WTC11 (cell line): ENCODE measurements around the gene ACHE. TPM values are rescaled to one million over a fixed set of nuclear protein-coding genes. Genes with fewer than 3 reads are reported as not detected.

Experiments used
- ATAC-seq: fragments of 200-7000 bp; cut with Tn5 transposase; 2 replicates; pipeline ENCODE4 v1.10.0; 2021; ENCODE audit warnings: mild to moderate bottlenecking, moderate library complexity
- CTCF ChIA-PET: fragments of 300-600 bp; sonication (Branson Sonifier 250); formaldehyde crosslinking; loops from one replicate; lab custom pipeline; 2021; ENCODE audit warnings: antibody characterized with exemption; lab: Charles Lee
- POLR2A ChIA-PET: fragments of 350-600 bp; sonication (Branson Sonifier 250); formaldehyde crosslinking; loops from one replicate; lab custom pipeline; 2021; ENCODE audit warnings: antibody characterized with exemption; lab: Charles Lee
- DNase-seq: peaks from one replicate; pipeline ENCODE4 v3.0.0; 2021; ENCODE audit warnings: low spot score
- H3K27ac Mint-ChIP-seq: 2 replicates; pipeline ENCODE4 v1.8.0; 2021; ENCODE audit warnings: mixed read lengths
- H3K27me3 Mint-ChIP-seq: 2 replicates; pipeline ENCODE4 v1.8.0; 2021; ENCODE audit warnings: low read depth, mild to moderate bottlenecking, moderate library complexity, mixed read lengths
- H3K36me3 Mint-ChIP-seq: 2 replicates; pipeline ENCODE4 v1.8.0; 2021; ENCODE audit warnings: mixed read lengths
- H3K4me1 Mint-ChIP-seq: 2 replicates; pipeline ENCODE4 v1.8.0; 2022; ENCODE audit warnings: mixed read lengths
- H3K4me3 Mint-ChIP-seq: 2 replicates; pipeline ENCODE4 v1.8.0; 2021; ENCODE audit warnings: mild to moderate bottlenecking, moderate library complexity, mixed read lengths
- H3K9me3 Mint-ChIP-seq: 2 replicates; pipeline ENCODE4 v1.8.0; 2021; ENCODE audit warnings: mixed read lengths
- ARID4B ChIP-seq: sonication (generic); formaldehyde crosslinking; IDR thresholded peaks from 2 replicates; pipeline ENCODE4 v1.8.0; 2023; ENCODE audit warnings: missing genetic modification reagents, mild to moderate bottlenecking, borderline replicate concordance
- ESRRA ChIP-seq: sonication (generic); formaldehyde crosslinking; IDR thresholded peaks from 2 replicates; pipeline ENCODE4 v1.8.1; 2022; ENCODE audit warnings: mild to moderate bottlenecking, missing genetic modification reagents, borderline replicate concordance
- GTF2I ChIP-seq: fragments of 250-450 bp; sonication (Bioruptor Pico); conservative IDR thresholded peaks from 2 replicates; pipeline ENCODE4 v1.4.0; 2021; ENCODE audit warnings: mild to moderate bottlenecking
- JUN ChIP-seq: sonication (generic); formaldehyde crosslinking; IDR thresholded peaks from 2 replicates; pipeline ENCODE4 v1.8.0; 2023; ENCODE audit warnings: mild to moderate bottlenecking, missing genetic modification reagents
- OVOL2 ChIP-seq: fragments of 250-450 bp; sonication (Bioruptor Pico); IDR thresholded peaks from 2 replicates; pipeline ENCODE4 v1.9.0; 2021; ENCODE audit warnings: mild to moderate bottlenecking, borderline replicate concordance
- PRDM15 ChIP-seq: sonication (generic); formaldehyde crosslinking; IDR thresholded peaks from 2 replicates; pipeline ENCODE4 v1.8.0; 2022; ENCODE audit warnings: missing genetic modification reagents
- PREB ChIP-seq: sonication (generic); formaldehyde crosslinking; IDR thresholded peaks from 2 replicates; pipeline ENCODE4 v1.8.1; 2022; ENCODE audit warnings: mild to moderate bottlenecking, missing genetic modification reagents, moderate library complexity, borderline replicate concordance
- ZNF425 ChIP-seq: fragments of 250-450 bp; sonication (Bioruptor Pico); conservative IDR thresholded peaks from 2 replicates; pipeline ENCODE4 v1.9.0; 2021; ENCODE audit warnings: mild to moderate bottlenecking
- ZNF512 ChIP-seq: sonication (generic); formaldehyde crosslinking; IDR thresholded peaks from 2 replicates; pipeline ENCODE4 v1.8.1; 2022; ENCODE audit warnings: missing genetic modification reagents, borderline replicate concordance
- total RNA-seq: library from RNA; stranded (reverse); gene quantifications from 3 replicates; pipeline ENCODE4 v1.2.3, GENCODE V29; 2021

The ACHE gene
- total RNA-seq, 1 experiment from 2014 or later: 7.7 TPM

GRCh38 chr7:100902638-100903037 is 7.0 kb upstream of the ACHE start:
- no peaks in the 10 kb centered on the region for H3K9me3 Mint-ChIP-seq
- peaks cover 7% of the 10 kb centered on the region for H3K4me1 Mint-ChIP-seq
- no peak overlapping the region for H3K27ac Mint-ChIP-seq
- no peak overlapping the region for H3K4me3 Mint-ChIP-seq
- DNase-seq (no peak), ATAC-seq (no peak)
- no peaks in the 10 kb centered on the region for H3K36me3 Mint-ChIP-seq
- CTCF ChIA-PET: interaction anchor here (0.8 to 1.9 kb wide), 5 partner anchors 47 to 338 kb away, joined by 3 to 5 read pairs (median 5); partner anchors contain the start of gene MUC3A
- peaks cover 9% of the 10 kb centered on the region for H3K27me3 Mint-ChIP-seq
- no peak for TF ChIP-seq OVOL2 (CRISPR knock-in tag)
- TF ChIP-seq PREB: no peak
- TF ChIP-seq JUN (CRISPR knock-in tag): no peak
- POLR2A ChIA-PET: interaction anchor here (0.9 kb wide), 1 partner anchor 28 kb away, joined by 4 read pairs; the partner anchor contains the start of gene SRRT

- Mint-ChIP-seq H3K36me3 (no peaks in the 10 kb centered on the region), H3K27ac (no peak overlapping the region), H3K27me3 (peaks cover 14% of the 10 kb centered on the region), H3K4me3 (no peak overlapping the region), H3K9me3 (no peaks in the 10 kb centered on the region), H3K4me1 (peaks cover 9% of the 10 kb centered on the region)
- no peak for ATAC-seq
- no peak for DNase-seq
- no peak for TF ChIP-seq ZNF512 (CRISPR knock-in tag)
- CTCF ChIA-PET: interaction anchor here (1.0 to 1.5 kb wide), 2 partner anchors 49 to 157 kb away, joined by 4 to 5 read pairs; no protein-coding TSS in a partner anchor
- POLR2A ChIA-PET: interaction anchor here (0.8 to 0.9 kb wide), 2 partner anchors 27 to 439 kb away, joined by 3 to 4 read pairs; partner anchors contain the start of gene SRRT
Observed at GRCh38 chr7:100901921-100902332, 6.2 kb upstream of the ACHE start.

- Mint-ChIP-seq H3K27me3 (peaks cover 21% of the 10 kb centered on the region), H3K27ac (no peak overlapping the region), H3K4me3 (no peak overlapping the region), H3K36me3 (no peaks in the 10 kb centered on the region), H3K9me3 (no peaks in the 10 kb centered on the region), H3K4me1 (peaks cover 14% of the 10 kb centered on the region)
- ChIA-PET POLR2A (no interaction called here), CTCF (interaction anchor here (0.7 to 1.5 kb wide), 4 partner anchors 50 to 204 kb away, joined by 3 to 6 read pairs (median 4); no protein-coding TSS in a partner anchor)
- DNase-seq (no peak), ATAC-seq (no peak)
- TF ChIP-seq ZNF425 (CRISPR knock-in tag): no peak
- no peak for TF ChIP-seq ARID4B (CRISPR knock-in tag)
Observed at GRCh38 chr7:100900978-100901377, 5.3 kb upstream of the ACHE start.

- no peak overlapping the region for H3K27ac Mint-ChIP-seq
- ChIA-PET POLR2A (interaction anchor here (0.6 kb wide), 1 partner anchor 902 kb away, joined by 4 read pairs; no protein-coding TSS in a partner anchor), CTCF (interaction anchor here (1.3 kb wide), 1 partner anchor 66 kb away, joined by 3 read pairs; no protein-coding TSS in a partner anchor)
- H3K27me3 Mint-ChIP-seq: peaks cover 28% of the 10 kb centered on the region
- no peaks in the 10 kb centered on the region for H3K36me3 Mint-ChIP-seq
- ATAC-seq (no peak), DNase-seq (no peak)
- no peaks in the 10 kb centered on the region for H3K9me3 Mint-ChIP-seq
- H3K4me1 Mint-ChIP-seq: peaks cover 16% of the 10 kb centered on the region
- TF ChIP-seq PRDM15 (CRISPR knock-in tag) (no peak), ESRRA (no peak), GTF2I (CRISPR knock-in tag) (0 out of 2 replicates have a peak, but pooled peaks have one; percentile 23)
- no peak overlapping the region for H3K4me3 Mint-ChIP-seq
Observed at GRCh38 chr7:100899432-100899831, 3.7 kb upstream of the ACHE start.
